Measurements from ENCODE around the gene CHAT.

The CHAT gene

DNA sequence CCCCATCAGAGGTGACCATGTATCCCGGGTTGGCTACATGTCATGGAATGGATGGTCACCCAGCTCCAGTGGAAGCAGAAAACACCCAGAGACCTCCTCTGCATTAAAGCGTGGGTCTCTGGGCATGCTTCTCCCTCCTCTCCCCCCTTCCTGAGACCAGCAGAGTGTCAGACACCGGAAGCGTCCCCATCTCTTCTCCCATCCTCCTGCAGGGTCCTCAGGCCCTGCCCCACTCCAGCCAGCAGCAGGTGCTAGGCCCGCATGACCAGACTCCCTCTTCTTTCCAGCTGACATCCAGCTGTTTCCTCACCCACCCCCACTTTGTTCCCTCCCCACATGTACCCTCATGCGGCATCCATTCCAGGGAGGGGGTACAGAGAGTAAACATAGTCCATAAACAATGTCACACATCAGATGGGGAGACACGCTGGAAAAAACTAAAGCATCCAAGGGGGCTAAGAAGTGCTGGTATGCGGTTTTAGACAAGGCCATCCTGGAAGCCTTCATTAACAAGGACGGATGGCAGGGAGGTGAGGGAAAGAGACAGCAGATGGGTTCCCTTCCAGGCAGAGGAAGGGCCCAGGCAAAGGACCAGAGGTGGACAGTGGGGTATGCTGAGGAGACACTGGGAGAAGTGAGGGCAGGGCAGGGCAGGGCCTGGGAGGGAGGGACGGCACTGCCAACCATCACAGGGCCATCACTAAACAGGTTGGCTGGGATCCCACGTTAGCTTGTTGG, 16.2 kb upstream of the CHAT start:
- no peak for DNase-seq

DNA sequence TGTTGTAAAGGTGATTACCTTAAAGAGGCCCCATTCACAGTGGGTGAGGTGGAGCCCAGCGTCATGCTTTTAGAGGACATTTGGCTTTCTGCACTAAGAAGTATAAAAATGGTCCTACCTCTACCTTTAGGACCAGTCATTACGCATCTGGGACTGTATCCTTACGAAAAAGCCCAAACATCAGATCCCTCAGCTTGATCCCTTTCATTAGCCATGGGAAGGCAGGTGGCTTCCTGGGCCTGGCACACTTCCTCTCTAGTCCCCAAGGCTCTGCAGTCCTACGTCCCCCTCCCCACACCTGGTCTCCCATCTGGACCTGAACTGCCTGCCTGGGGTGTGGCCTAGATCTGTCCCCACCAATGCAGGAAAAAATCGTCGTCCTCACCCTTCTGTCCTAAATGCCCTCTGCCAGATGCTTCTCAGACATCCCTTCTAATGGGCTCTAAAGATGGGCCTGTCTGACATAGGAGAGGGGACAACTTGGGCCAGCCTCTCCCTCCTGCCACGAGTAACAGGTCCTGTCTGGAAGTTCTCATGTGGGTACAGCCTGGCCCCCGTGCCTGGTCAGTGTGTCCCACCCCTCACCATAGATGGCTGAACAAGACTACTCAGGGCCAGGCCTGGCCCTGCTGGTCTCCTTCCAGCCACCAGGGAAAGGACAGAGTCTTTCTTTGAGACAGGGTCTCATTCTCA, 15.5 kb upstream of the CHAT start:
- no peak for DNase-seq

- peak; percentile 46 for DNase-seq
These were observed 14.9 kb upstream of the CHAT start for GRCh38 chr10:49598986-49599385.

GRCh38 chr10:49599546-49599945, 14.3 kb upstream of the CHAT start:
- no peak for DNase-seq

DNA sequence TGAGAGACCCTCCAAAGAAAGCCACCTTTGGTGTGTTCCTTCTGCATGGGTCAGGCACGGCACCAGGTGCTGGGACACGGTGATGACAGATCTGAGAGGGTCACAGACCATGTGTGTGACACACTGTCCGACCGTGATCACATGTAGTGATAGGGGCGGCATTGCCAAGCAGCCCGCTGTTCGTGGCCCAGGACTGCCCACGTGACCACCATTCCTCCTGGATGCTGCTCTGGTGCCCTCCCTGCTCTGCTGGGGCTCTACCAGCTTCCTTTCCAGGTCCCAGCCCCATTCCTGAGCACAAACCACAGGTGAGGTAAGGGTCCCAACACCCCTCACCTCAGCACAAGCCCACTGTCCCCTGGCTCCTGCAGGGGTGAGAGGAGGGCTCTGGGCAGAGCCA, 13.8 kb upstream of the CHAT start:
- no peak for DNase-seq

DNA sequence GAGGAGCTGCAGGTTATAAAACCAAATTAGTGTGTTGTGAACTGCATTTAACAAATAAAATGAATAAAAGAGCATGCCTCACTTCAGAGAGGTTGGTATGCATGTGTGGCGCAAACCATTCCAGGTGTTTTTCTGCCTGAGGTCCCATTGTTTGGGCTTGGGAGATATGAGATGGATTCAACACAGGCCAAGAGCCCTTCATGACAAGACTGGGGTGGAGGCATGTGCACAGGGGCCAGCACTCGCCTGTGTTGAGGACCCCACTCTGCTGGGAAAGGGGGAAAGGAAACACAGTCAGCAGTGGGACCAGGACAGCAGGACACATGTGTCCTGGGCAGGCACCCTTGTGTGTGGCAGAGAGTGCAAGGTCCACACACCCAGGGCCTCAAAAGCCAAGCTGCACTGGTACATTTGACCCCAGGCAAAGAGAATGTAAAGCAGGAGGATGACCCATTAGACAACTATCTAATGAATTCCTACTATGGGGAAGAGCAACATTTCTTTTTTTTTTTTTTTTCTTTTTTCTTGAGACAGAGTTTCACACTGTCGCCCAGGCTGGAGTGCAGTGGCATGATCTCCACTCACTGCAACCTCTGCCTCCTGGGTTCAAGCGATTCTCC, 12.9 kb upstream of the CHAT start:
- peak; percentile 40 for DNase-seq

DNA sequence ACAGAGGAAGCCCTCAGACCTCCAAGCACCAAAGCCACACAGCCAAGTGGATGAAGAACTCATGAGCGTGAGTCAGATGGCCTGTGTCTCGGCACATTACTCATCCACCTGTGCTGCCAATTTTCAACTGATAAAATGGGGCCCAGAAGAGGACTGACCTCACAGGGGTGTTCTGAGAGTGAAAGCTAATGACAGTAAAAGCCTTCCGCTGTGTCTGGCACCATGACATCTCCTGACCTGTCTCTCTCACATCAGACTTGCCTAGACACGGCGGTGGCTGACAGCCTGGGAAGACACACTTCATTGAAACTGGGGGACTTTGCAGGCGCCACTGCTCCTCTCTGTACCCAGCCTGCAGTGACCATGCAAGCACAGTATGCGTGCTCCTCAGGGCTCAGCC, 12.0 kb upstream of the CHAT start:
- no peak for DNase-seq

GRCh38 chr10:49602380-49603023, 11.3 kb upstream of the CHAT start:
- no peak for DNase-seq

GRCh38 chr10:49605216-49605938, 8.5 kb upstream of the CHAT start:
- no peak for DNase-seq

- DNase-seq = no peak
These were observed 7.8 kb upstream of the CHAT start for GRCh38 chr10:49605939-49606509.

GRCh38 chr10:49606981-49607535, 6.8 kb upstream of the CHAT start:
- DNase-seq = peak; percentile 75

DNA sequence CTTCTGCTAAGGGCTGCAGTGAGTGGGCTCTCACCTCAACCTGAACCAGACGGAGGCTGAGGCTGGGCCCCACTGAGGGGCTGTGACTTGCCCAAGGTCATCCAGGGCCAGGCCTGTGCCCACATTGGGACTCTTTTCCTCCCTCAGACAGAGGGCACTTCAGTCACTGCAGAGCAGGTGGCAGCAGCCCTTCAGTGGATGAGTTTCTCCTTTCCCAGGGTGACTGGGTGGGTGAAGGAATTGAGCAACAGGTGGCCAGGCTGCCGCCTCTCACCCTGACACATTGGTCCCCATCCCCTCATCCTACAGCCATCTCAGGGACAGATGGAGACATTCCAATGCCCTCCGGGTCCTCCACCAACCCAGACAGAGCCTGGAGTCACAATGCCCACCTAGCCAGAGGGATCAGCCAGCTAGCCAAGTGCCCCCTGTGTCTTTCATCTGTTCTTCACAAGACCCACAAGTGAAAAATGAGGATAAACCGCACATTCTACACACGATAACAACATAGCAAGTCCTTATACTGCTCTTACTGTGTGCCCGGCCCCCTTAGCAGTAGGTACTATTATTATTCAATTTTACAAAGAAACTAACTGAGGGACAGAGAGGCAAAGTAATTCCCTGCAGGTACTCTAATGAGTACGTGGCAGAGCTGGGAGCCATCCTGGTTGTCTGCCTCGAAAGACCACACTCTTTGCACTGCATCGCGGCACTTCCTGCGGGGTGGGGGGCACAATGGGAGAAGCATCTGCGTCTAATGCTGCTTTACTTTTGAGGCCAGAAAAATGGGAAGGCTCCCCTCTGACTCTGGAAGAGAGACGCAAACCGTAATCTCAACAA, 5.5 kb upstream of the CHAT start:
- no peak for DNase-seq

GRCh38 chr10:49609006-49609282, 4.9 kb upstream of the CHAT start:
- no peak for DNase-seq

GRCh38 chr10:49609283-49610113, 4.3 kb upstream of the CHAT start:
- no peak for DNase-seq

- DNase-seq = no peak
These were observed 3.8 kb upstream of the CHAT start, which contains the start of gene SLC18A3 for GRCh38 chr10:49610114-49610457. Gene SLC18A3 (plus strand): TSS chr10:49610310. CDS start chr10:49610741, 431 bp downstream.

DNA sequence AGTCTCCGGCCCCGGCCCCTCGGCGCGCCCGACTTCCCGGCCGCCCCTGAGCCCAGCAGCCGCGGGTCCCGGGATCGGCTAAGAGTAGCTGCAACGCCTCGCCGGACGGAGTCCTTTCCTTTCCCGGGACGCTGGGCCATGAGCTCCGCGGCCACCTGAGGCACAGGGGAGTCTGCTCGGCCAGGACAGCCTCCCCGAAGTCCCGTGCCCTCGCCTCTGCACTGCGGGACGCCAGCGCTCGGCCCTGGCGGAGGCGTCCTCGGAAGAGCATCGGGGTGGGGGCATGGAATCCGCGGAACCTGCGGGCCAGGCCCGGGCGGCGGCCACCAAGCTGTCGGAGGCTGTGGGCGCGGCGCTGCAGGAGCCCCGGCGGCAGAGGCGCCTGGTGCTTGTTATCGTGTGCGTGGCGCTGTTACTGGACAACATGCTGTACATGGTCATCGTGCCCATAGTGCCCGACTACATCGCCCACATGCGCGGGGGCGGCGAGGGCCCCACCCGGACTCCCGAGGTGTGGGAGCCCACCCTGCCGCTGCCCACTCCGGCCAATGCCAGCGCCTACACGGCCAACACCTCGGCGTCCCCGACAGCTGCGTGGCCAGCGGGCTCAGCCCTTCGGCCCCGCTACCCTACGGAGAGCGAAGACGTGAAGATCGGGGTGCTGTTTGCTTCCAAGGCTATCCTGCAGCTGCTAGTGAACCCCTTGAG, 3.2 kb upstream of the CHAT start:
- DNase-seq = no peak

DNA sequence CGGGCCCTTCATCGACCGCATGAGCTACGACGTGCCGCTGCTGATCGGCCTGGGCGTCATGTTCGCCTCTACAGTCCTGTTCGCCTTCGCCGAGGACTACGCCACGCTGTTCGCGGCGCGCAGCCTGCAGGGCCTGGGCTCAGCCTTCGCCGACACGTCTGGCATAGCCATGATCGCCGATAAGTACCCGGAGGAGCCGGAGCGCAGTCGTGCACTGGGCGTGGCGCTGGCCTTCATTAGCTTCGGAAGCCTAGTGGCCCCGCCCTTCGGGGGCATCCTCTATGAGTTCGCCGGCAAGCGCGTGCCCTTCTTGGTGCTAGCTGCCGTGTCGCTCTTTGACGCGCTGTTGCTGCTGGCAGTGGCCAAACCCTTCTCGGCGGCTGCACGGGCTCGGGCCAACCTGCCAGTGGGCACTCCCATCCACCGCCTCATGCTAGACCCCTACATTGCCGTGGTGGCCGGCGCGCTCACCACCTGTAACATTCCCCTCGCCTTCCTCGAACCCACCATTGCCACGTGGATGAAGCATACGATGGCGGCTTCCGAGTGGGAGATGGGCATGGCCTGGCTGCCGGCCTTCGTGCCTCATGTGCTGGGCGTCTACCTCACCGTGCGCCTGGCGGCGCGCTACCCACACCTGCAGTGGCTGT, 2.5 kb upstream of the CHAT start:
- DNase-seq = no peak

DNA sequence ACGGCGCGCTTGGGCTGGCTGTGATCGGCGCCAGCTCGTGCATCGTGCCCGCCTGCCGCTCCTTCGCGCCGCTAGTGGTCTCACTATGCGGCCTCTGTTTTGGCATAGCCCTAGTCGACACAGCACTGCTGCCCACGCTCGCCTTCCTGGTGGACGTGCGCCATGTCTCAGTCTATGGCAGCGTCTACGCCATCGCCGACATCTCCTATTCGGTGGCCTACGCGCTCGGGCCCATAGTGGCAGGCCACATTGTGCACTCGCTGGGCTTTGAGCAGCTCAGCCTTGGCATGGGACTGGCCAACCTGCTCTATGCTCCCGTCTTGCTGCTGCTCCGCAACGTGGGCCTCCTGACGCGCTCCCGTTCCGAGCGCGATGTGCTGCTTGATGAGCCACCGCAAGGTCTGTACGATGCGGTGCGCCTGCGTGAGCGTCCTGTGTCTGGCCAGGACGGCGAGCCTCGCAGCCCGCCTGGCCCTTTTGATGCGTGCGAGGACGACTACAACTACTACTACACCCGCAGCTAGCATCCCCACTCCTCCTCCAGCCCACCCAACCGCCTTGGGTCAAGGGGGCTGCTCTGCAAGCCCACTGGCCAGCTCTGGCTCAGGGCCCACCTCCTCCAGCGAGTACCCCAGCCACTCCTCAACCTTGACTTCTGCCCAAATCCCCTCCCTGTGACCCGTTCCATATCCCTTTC, 1.9 kb upstream of the CHAT start:
- DNase-seq = no peak
